ENCODE data around the gene MCU.
"Not testable (repeated sequence)": the region's sequence is repeated elsewhere in the genome, so short reads cannot be mapped to it uniquely, and the experiment has no call there.

Gene MCU

GRCh38 chr10:72911758-72912157 is 219.8 kb downstream of the MCU start:
- no peak for DNase-seq

- no peak for DNase-seq
Observed at GRCh38 chr10:72912736-72913135, 220.8 kb downstream of the MCU start.

DNA sequence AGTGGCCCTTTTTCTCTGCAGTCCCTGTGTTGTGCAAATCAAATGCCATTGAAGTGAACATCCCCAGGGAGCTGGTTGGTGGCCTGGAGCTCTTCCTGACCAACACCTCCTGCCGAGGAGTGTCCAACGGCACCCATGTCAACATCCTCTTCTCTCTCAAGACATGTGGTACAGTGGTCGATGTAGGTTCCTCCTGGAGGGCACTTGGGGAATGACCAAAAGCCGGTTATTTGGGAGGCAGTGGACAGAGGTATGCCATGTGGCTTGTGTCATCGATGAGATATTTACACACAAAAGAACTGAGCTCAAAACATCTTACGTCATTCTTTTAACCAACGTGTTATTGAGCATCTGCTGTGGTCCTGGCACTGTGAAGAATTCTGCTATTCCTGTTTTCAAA is 221.3 kb downstream of the MCU start:
- no peak for DNase-seq

- DNase-seq: not testable (repeated sequence)
Observed at GRCh38 chr10:72917201-72917600, 225.3 kb downstream of the MCU start.

GRCh38 chr10:72917803-72918332 is 225.9 kb downstream of the MCU start:
- DNase-seq: not testable (repeated sequence)

GRCh38 chr10:72918352-72918751 is 226.4 kb downstream of the MCU start:
- no peak for DNase-seq

GRCh38 chr10:72921147-72921683 is 229.3 kb downstream of the MCU start:
- not testable (repeated sequence) for DNase-seq

DNA sequence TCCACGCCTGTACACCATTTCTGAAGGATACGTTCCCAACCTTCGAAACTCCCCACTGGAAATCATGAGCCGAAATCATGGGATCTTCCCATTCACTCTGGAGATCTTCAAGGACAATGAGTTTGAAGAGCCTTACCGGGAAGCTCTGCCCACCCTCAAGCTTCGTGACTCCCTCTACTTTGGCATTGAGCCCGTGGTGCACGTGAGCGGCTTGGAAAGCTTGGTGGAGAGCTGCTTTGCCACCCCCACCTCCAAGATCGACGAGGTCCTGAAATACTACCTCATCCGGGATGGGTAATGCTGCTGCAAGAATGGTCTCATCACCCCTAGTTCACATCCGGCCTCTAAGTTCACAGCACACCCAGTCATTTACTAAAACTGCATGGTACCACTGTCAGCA is 232.4 kb downstream of the MCU start:
- DNase-seq: no peak

DNA sequence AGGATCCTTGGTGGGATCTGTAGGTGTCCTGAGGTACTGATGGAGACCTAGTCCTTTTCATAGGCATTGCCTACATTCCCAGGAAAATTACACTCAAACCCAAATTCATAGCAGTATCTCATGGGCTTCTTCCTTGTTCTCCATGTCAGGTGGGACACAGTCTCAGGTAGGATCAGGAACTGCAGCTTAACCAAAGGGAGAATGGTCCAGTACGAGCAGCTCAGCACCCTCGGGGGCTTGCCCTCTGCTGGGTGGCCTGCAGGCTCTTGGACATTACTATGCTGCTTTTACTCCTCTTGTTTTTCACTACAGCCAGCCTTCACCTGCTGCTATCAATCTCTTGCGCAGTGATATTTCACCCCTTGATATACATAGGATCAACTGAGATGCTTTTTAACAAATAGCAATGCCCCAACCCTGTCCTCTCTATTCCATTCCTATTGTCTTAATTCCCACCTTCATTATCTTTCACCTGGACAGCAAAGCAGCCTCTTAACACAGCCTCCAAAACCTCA is 234.1 kb downstream of the MCU start:
- no peak for DNase-seq

GRCh38 chr10:72927485-72927884 is 235.5 kb downstream of the MCU start:
- DNase-seq: no peak

- DNase-seq: no peak
Observed at GRCh38 chr10:72928798-72929197, 236.9 kb downstream of the MCU start.

GRCh38 chr10:72930276-72930675 is 238.3 kb downstream of the MCU start:
- no peak for DNase-seq

- DNase-seq: no peak
Observed at GRCh38 chr10:72932259-72933015, 240.5 kb downstream of the MCU start.

DNA sequence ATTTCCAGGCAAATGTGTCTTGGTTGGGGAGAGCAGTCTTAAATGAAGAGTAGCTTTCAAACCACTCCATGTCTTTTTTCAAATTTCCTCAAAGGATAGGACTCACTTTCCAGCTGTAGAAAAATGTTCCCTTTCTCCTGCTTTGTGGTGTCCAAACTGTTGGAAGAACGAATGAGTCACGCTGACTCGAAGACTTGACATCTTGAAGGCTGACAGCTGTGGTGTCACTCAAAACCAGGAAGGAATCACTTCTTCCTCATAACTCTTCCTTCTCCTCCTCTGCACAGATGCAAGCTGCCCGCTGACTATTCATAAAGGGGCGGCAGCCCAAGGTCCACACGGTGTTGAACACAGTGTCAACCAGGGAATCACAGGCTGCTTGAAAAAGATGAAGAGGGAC is 243.4 kb downstream of the MCU start:
- DNase-seq: no peak

All from NCI-H82 (cell line).